Jurkat, Clone E6-1 (cell line): Measurements from ENCODE around the gene SEMA5A.

Source experiments
- DNase-seq: peaks from one replicate; pipeline ENCODE4 v3.0.0-alpha.2; 2011; ENCODE audit warnings: low read depth, low spot score
- H3K4me3 ChIP-seq: 2 replicates; pipeline ENCODE4 v1.5.1; 2011; ENCODE audit warnings: mild to moderate bottlenecking, low read length, control low read depth, moderate library complexity

Gene SEMA5A

DNA sequence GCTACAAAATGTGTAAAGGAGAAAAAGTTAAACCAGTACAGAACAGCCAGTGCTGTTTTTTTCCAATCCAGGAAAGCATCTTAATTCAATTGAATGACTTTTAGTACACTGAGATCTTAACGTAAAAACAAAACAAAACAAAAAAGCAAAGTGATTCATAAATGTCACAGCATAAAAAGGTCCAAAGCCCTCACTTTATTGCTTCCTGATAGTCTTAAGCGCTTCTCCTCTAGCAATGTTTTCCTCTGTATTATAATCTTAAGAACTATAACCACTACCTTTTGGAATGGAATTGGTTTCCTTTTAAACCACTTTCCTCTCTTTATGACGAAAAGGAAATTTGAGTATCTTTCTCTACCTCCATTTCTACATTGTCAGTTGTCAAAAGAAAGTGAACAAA, 91.4 kb downstream of the SEMA5A start:
- no peak overlapping the region for H3K4me3 ChIP-seq
- no peak for DNase-seq

DNA sequence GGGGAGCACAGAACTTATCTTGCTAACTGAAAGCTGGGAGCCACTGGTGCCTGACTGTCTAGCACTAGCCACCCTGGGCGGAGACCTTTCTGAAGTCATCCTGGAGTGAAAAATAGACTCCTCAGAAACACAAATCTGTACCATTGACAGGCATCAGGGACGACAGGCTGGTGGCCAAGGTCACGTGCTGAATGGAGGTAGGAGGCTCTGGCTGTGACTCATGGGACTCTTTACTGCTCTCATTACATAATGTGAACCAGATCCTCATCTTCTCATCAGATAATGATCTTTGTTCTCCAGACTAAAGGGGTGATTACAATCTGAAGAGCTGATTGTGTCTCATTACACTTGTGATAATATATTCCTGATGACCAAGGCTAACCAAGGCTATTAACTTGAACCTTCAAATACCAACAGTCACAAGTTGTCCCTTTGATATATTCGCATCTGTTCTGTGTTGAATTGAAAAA, 91.8 kb downstream of the SEMA5A start:
- no peak overlapping the region for H3K4me3 ChIP-seq
- DNase-seq: no peak

DNA sequence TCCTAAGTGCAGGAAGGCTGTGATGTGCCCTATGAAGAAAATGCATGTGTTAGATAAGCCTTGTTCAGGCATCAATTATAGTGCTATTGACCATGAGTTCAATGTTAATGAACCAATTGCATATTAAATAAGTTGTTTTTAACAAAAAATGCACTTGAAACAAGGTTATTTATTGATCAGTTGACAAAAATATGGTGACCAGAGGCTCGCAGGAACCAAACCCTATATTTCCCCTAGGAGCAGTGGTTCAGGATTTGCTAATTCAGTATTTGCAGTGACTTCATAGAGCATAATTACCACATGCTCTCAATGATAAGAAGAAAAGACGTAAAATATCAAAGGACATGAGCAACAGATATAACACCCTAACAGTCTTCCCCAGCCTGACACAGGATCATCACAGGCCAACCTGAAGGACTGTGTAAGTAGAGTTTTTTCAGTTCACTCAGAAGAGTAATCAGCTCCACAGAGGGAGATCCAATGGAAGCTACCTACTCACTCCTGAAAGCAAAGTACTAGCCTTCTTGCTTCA, 92.3 kb downstream of the SEMA5A start:
- no peak overlapping the region for H3K4me3 ChIP-seq
- no peak for DNase-seq

DNA sequence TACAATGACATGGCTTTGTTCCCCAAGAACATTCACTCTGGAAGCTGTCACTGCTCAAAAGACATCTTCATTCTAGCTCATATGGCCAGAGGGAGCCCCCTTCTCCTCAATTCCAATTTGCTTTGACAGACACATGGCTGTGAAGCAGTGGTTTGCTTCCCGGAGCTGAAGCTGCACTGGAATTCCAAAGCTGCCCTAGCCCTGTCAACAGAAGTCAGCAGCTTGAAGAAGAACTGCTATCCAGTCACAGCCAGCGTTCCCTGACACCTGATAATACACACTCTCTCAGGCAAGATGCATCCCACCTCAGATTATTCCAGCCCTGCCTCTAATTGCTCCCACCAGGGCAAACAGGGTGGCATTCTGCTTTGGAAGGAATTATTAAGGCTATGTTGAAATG, 93.7 kb downstream of the SEMA5A start:
- DNase-seq: no peak
- no peak overlapping the region for H3K4me3 ChIP-seq

DNA sequence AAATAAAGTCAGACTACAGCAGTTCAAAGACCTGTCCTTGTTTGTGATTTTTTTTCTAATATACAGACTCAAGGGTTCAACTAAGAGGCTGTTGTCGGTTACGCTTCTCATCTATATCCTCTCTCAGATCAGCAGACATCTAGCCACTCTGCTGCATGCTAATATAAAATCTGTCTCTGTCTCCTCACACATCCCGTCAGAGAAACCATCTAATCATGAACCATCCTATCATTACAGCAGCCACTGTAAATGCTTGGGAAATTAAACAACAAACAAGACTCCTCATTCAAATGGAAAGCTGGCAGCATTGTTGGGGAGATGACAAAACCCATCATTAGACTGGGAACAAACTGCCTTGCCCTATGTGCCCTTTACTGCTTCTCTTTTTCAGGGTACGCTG, 94.8 kb downstream of the SEMA5A start:
- no peak for DNase-seq
- no peak overlapping the region for H3K4me3 ChIP-seq

DNA sequence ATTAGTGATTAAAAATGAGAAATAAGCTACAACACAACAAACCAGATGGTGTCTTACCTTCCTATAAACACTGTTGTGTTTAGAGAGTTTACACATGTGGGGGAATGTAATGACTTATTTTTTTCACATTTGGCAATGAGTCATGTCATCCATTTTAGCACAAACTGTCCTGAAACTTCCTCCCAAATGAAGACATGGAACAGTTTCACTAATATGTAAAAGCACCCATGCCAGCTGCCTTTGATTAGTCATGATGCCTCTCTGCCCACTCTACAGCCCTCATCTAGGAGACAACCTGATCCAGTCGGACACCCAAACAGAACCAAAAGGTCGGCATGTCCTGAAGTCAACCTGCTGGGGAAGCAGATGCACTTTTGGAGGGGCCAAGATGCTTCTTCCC, 98.2 kb downstream of the SEMA5A start:
- DNase-seq: no peak
- no peak overlapping the region for H3K4me3 ChIP-seq

DNA sequence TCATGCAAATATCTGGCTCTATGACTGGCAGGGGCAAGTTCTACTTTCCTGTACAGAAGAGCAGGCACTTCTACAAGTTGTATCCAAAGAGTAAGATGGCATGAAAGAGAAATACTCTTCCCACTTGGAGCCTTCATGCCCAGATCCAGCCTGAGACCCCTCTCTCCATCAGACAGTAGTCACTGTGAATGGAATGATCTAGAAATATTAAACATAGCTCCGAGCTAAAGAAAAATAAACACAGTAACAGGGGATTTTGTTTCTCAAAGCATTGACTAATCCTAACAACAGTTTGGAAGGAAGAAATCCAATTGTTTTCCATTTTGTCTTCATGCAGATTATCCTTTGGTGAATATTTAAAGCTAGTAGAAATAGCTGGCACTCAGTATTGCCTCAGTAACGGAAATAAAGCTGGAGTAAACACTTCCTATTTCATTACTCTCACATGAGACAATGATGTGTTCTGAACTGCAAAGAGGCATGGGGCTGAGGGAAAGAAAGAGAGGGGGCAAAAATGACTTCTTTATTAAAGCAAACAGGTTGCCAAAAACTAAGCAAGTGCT, 100.0 kb downstream of the SEMA5A start:
- DNase-seq: no peak
- H3K4me3 ChIP-seq: no peak overlapping the region

DNA sequence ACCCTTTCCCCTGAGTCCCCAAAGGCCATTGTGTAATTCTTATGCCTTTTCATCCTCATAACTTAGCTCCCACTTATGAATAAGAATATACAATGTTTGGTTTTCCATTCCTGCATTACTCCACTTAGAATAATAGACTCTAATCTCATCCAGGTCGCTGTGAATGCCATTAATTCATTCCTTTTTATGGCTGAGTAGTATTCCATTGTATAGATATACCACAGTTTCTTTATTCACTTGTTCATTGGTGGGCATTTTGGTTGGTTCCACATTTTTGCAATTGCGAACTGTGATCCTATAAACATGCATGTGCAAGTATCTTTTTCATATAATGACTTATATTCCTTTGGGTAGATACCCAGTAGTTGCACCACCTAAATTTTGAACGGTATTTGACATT, 101.5 kb downstream of the SEMA5A start:
- H3K4me3 ChIP-seq: no peak overlapping the region
- DNase-seq: no peak

DNA sequence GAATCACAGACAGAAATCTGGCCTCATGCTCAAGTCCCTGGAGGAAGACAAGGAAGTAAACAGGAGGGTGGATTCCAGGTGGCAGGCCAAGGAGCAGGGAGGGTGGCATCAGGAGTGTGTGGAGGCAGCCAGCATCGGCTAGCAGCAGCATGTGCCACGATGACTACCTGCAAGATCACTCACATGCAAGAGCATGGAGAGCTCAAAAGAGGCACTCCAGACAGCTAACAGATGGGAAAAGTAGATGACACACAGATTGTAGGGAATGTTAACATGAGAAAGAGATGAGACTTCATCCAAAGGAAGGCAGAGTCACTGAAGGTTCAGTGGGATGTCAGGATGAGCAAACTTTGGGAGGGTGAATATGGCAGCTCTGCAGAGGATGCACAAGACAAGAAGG, 104.3 kb downstream of the SEMA5A start:
- H3K4me3 ChIP-seq: no peak overlapping the region
- DNase-seq: no peak

DNA sequence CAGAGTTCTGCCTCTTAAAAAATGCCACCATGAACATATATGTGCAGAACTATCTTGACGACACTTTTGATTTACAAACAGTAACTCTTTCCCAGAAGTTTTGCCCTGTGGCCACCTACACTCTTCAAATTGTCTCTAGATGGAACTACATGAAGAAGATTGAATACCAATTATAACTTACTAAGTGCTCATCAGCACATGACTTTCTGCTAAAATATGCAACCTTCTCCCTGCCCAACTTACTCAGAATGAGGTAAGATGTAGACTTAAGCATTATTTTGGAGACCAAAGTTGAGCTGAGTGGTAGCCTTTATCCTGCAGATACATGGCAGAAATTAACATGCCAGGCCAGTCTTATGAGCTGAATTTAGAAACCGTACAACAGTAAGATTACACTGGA, 105.4 kb downstream of the SEMA5A start:
- DNase-seq: no peak

DNA sequence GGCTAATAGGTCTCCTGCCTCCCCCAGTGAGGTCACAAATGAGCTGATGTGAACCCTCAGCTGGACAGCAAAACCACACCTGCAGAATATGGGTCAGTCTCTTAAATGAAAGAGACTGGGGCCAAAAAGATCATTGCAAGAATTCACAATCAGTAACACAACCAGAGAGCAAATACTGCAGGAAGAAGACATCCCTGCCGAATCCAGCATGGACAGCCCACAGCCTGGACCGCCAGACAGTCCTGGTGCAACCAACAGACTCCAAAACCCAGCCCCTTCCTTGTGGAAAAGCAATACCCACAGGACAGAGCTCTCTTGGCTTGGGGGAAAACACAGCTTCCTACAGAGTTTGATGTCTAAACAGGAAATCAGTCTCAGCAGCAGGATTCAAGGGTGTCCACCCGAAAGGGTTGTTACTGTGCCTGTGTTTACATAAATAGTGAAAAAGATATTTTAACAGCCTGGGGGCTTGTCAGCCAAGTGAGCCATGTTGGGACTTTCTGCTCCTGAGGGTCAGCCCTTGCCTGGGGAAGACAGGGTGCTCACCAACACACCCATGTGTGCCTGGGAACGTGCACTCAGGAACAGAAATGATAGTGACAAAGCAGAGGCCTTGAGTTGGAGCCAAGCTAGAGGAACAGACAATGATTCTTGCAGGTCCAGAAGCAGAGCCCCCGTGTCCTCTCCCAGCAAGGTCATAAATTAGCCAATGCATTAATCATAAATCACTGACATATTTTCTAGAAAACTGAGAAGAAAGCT, 106.2 kb downstream of the SEMA5A start:
- H3K4me3 ChIP-seq: no peak overlapping the region
- DNase-seq: no peak

More for the DNA sequence above, 105.4 kb downstream of the SEMA5A start:
- no peak overlapping the region for H3K4me3 ChIP-seq

DNA sequence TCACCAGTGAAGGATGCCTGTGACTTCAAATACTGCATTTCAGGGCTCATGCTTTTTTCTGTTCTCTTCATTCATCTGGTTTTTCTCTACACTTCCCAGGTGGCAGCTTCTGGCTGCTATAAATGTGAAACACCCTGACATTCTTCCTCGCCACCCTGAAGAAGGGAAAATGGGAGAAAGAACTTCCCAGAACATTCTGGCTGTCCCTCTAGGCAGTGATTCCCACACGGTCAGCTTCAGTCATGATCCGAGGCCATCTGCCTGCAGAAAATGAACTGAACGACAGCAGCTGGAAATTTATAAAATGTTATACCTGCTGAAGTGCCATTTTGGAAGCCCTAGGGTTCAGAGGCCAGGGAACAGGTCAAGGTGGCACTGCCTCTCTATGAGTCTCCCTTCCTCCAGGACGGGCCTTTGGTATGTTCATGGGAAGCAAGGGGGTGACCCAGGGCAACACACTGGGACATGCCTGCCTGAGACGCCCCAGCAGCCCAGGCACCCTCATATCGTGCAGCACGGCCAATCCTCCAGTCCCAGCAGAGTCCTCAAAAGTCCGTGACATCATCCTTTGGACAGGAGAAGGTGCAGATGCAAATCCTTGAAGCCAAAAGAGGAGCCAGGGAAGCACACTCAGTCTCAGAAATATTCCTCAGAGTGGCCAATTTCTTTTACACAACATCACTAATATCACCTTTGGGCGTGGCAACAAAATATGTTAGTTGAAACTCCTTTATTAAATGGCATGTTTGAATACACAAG, 107.1 kb downstream of the SEMA5A start:
- no peak for DNase-seq
- H3K4me3 ChIP-seq: no peak overlapping the region

DNA sequence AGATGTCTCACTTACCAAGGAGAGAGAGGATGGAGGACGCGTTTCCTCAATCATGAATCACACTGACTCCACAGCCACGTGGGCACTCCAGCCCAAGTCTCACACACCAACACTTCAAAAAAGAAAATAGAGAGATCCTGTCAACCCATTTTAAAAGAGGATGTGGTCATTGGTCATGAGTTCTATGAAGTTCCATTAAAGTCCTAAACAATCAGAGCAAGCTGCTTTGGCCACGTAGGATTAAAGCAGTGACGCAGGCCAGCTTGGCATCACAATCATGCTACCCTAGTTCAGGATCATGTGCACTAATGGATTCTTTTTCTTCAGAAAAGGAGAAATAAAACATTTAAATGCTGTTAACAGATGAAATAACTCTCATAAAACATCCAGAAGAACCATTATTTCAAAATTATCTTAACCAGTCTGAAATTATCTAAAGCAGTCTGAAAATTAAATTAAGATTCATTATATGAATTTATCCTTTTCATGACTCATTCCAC, 108.1 kb downstream of the SEMA5A start:
- no peak for DNase-seq
- no peak overlapping the region for H3K4me3 ChIP-seq

DNA sequence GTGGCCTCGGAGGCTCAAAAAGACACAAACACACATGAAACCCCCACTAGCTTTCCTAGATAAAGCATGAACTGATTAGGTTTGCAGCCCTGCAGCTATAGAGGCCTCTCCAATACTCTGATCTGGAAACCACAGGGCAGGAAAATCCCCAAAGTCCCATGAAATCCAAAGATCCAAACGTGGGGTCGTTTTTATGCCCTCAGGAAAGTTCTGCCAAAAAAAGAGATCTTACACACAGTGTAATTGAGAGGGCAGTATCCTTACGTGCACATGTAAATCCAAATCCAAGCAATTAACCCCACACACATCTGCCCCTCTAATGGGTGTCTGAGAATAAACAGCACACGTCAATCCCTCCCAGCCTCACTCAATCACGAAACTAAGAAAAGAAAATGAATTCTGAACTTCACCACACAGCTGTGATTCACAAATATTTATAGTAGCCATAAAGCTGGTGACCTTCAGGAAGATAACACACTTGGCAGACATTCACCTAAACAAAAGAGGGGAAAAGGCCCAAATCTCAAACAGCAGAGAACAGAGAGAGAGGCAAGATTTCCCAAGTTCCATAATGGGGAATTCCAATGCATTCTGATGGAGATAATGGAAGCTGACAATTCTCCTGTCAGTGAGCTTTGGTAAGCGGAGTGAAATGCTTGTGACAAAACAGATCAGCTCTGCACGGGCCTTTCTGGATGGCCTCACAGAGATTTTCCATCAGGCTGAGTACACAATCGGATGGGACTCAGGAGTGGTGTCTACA, 114.2 kb downstream of the SEMA5A start:
- no peak overlapping the region for H3K4me3 ChIP-seq
- no peak for DNase-seq

DNA sequence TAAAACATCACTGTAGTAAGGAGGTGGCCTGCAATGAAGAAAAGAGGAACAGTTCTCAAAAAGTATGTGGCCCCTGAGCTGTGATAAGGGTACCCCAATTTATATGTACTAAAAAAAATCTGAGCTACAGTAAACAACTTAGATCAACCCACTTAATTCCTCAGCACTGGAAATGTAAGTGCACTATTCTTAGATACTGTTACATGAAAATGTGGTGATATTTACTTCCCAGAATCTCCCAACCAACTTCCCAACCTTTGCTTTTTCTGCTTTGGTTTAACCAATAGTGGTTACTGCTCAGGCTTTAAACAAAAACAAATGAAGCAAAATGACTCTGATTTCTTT, 114.8 kb downstream of the SEMA5A start:
- DNase-seq: no peak
- no peak overlapping the region for H3K4me3 ChIP-seq

DNA sequence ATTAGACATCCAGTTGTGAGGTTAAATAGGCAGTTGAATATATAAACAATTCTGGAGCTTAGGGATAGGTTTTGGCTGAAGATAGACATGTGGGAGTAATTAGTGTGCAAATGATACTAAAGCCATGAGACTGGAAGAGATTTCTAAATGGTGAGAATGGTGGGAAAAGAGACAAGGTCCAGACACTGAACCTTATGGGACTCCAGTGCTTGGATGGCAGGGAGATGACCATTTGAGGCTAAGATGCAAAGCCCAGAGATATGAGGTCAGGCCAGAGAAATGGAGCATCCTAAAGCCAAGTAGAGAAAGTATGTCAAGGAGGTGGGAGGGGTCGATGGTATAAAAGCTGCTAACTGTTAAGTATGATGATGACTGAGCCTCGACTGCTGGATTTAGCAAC, 115.6 kb downstream of the SEMA5A start:
- no peak overlapping the region for H3K4me3 ChIP-seq
- DNase-seq: no peak

DNA sequence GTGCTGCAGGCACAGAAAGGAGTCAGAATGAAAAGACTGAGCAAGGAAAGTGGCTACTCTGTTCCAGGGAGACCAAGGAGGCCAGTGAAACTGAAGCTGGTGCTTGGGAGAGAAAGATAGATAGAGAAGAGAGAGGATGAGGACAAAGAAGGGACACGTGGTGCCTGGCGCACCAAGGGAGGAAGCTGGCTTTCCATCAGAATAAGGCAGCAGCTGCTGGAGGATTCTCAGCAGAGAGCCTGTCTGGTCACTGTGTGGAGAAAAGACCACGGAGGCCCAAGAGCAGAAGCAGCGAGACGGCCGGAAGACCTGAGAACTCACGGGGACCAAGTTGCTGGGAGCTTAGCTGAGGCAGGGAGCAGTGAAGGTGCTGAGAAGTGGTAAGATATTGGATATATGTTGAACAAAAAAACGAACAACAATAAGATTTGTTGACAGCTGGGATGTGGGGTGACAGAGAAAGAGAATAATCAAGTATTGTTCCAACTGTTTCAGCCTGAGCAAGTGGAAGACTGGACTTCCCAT, 116.1 kb downstream of the SEMA5A start:
- no peak overlapping the region for H3K4me3 ChIP-seq
- no peak for DNase-seq

DNA sequence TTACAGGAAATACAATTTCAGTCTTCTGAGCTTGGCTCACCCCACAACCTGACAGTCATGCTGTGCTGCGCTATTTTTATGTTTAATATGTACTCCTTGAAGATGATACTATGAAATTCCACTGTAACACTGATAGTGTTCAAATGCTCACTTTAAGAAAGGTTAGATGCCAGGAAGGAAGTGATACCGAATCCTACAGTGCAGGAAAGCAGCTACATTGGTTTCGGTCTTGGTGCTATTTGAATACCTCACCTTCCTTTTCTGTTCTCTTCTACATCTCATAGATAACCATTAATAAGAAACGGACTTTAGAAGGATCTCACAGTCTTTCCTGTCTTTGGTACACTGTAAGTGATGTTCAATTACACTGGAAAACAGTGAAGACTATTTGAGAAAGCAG, 117.6 kb downstream of the SEMA5A start:
- H3K4me3 ChIP-seq: no peak overlapping the region
- DNase-seq: no peak

DNA sequence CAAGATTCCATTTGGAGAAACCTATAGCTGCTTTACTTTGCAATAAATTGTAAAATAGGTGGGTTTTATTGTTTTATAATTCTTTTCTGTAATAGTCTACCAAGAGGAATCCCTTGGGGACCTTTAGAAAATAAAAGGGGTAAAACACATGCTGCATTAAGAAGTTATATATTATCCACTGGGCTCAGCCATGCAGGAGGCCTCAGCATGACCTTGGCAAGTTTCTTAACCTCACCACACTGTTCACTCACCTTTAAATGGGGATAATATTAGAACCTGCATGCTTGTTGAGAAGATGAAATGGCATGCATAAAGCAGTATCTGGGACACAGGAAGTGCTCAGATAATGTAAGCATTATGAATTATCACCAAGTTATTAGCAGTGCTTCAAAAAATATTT, 120.2 kb downstream of the SEMA5A start:
- no peak overlapping the region for H3K4me3 ChIP-seq
- no peak for DNase-seq
